GM21717 (cell line): ENCODE data around the gene UBLCP1.
A peak's percentile ranks its signal among the peaks of the same experiment; 100 is the strongest.

Experiments
- ATAC-seq: cut with Tn5 transposase; IDR thresholded peaks from one replicate; pipeline ENCODE4 v1.9.1; 2021; ENCODE audit warnings: mild to moderate bottlenecking, moderate library complexity; ENCODE audit not compliant: unreplicated experiment

UBLCP1 gene

DNA sequence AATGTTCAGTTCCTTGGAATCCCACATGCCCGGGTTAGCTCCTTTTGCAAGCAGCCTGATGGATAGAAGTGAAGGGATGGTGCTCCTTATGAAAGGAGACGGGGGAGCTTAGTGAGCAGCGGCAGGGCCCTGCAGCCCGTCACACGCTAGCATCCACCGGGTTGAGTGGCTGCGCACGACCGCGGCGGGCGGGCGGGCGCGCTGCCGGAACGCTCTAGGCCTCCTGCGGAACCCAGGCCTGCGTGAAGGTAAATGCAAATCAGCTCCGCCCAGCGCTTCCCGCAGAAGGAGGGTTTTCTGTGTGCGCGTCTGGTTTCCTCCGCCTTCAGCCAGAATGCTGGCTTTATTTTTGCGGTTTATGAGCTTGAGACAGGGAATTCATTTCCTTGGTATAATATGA lies 47.4 kb downstream of the UBLCP1 start:
- no peak for ATAC-seq

DNA sequence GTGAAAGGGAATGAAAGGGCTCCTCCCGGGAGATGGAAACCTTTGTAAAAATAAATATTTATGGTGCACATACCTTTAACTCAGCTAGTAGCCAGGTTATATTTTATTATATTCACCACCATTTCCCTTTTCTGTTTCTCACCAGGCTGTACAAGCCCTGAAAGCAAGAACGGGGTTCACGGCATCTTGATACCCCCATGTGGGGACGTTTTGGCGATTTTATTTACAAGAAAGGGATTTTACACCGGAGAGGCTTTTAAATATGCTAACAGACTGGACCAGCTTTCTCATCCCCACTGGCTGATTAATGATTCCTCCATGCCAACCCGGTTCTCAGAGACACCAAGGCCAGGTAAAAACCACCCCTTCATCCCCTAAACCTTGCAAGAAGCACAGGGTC lies 48.0 kb downstream of the UBLCP1 start:
- ATAC-seq: no peak

DNA sequence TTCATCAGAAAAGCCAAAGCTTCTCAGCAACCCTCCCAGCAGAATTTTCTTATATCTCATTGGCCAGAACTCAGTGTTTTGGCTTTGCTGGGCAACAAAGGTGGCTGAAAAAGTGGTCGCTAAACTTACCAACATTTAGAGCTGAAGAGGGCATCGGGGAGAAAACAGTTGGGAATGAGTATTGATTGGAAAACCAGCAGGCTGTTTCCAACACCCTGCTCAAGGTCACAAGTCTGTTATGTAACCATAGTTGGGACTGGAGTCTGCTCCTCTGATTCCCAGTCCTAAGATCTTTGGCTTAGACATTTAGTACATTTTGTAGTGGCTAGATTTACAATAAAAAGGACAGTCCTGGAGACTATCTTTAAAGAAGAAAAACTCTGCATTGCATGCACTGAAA lies 50.1 kb downstream of the UBLCP1 start:
- no peak for ATAC-seq

DNA sequence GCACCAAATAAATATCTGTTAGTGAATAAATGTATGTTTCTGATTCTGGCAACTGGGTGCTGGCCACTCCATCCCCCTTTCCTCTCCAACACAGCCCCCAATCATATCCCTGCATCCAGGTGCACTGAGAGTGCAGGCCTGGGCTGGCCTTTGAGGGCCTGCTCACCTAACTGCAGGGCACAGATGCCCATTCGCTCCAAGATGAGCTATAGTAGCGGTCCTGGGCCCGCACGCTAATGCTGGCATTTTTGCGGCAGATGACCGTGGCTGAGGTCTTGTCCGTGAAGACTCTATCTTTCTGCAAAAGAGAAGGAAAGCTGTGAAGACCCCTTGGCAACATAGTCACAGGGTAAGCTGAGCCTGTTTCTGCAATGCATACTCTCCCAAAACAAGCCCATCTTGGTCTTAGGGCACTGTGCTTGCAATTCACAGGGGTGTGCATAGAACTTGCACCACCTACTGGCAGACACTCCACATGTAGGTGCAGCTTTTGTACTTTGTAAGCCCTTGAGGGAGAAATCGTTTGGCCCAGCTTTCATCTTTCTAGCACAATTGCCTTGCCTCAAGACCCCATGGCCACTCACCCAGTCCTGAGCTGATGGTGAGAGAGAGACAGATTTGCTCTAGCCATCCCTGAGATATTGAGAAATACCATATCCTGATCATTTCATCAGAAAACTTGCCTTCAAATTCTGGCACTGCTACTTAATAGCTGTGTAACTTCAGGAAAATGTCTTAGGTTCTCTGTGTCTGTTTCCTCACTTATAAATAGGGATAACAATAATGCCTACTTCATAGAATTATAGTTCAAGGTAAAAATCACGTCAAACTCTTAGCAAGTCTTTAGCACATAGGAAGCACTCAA lies 53.7 kb downstream of the UBLCP1 start:
- peak; percentile 50 for ATAC-seq

DNA sequence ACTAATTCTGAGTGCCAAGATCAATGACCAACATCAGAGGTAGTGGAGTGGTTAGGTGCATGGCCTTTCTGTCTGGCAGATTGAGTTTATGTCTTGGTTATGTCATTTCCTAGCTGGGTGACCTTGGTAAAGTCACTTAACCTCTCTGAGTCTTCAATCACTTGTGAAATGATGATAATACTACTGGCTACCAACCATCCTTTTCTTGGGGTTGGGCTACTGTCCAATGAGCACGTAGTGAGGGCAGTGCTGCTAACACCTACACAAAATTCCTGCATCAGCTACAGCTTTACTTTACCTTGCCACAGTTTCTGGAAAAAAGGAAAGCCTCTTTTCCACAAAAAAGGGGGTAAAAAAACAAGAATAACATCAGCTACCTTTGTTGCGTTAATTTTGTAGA lies 54.8 kb downstream of the UBLCP1 start:
- no peak for ATAC-seq

DNA sequence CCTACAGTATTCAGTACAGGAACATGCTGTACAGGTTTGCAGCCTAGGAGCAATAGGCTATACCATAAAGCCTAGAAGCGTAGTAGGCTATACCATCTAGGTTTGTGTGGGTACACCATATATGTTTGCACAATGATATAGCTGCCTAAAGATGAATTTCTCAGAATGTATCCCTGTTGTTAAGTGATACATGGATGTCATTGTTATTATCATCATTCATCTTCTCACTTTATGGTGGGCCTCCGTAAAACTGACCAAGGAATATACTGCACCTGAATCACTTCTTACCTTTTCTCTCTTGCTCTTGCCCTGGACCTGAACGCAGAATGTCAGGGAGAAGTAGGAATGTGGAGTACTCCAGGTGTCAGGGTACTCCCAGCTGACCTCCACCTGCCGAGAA lies 55.4 kb downstream of the UBLCP1 start:
- ATAC-seq: no peak

DNA sequence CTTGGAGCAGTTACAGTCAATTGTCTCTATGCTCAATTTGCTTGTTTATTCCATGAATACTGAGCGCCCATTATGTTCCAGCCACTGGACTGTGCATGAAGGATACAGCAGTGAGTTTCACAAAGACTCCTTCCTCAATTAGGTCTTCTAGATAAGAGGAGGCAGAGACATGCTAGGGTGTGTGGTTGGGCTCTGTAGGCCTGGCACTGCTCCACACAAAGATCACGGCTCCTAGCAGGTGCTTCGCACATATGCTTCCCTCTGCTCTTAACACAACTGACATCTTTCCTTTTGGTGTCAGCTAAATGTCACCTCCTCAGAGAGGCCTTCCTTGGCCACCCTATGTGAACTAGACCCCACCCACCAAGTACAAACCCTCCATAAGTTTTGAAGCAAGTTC lies 56.3 kb downstream of the UBLCP1 start:
- no peak for ATAC-seq

DNA sequence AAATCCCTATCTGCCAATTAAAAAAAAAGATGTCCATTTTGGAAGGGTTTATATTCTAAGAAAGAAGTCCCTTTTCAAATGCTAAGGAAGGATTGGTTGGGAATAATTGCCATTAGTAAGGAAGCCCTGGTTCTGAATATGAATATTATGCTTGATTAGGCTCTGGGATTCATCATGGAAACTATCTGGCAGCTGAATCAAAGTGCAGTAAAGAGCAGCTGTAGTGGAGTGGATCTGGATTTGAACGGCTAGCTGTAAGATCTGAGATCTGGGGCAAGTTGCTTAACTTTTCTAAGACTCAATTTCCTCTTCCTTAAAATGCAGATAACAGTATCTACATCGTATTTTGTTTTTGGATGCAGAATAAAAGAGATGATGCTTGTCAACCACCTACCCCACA lies 56.7 kb downstream of the UBLCP1 start:
- ATAC-seq: no peak

DNA sequence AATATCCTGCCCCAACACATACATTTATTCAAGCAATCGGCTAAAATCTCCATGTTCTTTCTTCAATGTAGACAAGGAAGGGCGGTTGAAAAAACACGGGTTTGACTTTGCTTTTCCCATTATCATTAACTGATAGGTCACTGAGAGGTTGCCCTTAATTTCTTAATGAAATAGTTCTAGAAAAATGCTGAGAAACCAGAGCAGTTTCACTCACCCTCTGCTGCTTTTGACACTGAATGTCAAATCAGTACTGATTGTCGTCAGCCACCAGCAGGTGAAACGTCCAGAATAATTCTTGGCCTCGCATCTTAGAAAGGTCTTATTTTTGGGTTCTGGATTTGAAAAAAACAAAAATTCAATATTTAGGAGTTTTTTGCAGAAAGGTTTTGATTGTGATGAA lies 59.1 kb downstream of the UBLCP1 start:
- no peak for ATAC-seq

DNA sequence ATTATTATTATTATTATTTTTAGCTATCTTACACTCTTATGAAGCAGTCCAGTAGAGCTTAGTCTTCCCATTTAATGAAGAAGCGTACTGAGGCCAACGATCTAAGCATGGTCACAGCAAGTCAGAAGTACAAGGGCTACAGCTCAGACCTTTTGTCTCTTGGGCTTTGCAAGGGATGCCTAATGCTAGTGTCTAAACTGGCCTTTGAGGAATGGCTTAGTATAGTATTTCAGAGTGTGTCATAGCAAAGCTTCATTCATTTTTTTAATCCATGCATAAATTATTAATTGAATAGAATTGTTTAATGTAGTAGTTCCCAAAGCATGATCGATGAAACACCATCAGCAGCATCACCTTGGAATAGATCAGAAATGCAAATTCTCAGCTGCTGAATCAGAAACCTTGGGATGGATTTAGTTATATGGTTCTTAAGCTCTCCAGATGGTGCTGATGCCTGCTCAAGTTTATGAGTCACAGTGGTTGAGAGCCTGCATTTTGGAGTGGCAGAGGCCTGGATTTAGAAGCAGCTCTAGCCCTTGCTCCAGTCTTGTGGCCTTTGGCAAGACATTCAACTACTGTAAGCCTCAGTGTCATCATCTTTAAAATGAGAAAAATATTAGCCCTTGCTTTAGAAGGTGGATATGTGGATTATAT lies 61.1 kb downstream of the UBLCP1 start:
- no peak for ATAC-seq

DNA sequence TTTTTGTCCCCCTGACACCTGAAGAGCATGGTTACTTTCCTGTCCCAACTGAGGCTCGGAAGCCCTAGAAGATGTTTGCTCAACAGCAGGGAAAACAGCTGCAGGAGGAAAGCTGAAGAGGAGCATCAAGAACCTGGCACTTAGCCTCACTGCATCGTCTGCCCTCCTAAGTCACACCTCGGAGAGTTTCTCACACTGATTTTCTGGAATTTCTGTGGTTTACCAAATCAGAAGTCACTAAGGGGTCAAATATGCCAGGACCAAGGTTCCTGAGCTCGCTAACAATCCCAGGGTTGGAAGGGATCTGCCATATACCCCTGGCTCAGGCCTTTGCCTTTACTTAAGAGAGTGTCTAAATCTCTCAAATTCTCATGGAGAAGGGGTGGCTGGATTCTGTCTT lies 61.9 kb downstream of the UBLCP1 start:
- ATAC-seq: no peak

DNA sequence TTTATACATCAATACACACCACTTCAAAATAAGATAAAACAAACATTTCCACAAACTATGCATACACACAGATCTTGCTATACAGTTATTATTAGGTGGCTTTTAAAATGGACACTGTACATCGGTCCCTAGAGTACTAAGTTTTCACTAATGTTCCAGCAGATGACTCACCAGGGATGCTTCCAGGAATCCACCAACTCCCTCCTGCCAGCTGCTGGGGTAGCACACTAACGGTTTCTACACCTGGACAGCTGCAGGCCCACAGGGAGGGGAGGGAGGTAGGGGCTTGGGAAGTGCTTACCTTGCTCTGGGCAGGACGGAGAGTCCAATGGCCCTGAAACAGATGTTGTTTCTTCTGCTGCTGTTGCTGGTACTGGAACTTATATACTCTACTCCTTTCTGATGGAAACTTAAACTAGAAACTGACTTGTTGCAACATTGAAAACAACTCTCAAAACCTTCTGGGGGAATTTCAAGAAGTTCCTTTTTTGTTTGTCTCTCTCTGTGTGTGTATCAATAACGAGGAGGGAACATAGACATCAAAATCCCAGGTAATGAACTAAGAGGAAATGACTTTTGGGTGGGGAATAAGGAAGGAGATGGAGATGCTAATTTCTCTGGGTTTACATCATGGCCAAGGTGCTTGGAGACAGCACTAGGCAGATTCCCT lies 67.2 kb downstream of the UBLCP1 start, which contains the start of gene IL12B:
Gene IL12B, minus strand, starts transcription at position 357 of the 670 bp plus-strand sequence. CDS start 3,705 bp downstream, outside the sequence.
- ATAC-seq: no peak

DNA sequence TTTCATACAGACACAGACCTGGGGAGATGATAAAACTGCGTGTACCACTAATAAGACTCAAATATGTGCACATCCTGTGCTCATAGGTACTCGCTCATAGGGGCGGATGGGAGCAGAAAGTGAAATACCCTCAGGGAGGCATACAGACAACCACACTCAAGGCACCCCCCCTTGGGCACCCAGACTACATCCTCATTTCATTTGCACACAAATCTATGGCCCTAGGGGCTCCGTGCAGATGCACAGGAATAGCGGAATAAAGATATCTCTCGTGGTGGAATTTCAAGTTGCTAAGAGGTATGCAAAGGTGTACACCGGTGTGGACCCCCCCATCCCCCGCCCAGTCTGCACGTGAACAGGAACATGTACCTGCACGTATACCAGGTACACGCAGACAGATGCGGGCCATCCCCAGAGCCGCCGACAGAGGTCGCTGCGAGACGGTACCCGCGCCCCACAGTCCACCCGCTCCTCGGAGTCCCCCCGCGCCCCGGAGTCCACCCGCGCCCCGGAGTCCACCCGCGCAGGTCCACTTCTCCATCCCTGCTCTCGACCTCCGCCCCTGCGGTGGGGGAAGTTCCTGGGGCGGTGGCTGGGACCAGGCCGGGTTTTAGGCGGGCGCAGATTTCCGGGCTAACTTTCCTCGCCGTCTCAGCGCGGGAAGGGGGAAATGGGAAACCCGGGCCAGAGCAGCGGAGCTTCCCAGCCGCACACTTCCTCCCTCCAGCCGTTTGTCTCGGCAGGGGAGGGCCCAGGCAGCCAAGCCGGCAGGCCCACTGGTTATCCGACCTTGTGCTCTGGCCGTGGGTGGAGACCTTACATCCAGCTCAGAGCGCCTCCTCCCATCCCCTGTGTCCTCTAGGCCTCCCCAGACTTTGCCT lies 68.2 kb downstream of the UBLCP1 start:
- peak; percentile 71 for ATAC-seq

DNA sequence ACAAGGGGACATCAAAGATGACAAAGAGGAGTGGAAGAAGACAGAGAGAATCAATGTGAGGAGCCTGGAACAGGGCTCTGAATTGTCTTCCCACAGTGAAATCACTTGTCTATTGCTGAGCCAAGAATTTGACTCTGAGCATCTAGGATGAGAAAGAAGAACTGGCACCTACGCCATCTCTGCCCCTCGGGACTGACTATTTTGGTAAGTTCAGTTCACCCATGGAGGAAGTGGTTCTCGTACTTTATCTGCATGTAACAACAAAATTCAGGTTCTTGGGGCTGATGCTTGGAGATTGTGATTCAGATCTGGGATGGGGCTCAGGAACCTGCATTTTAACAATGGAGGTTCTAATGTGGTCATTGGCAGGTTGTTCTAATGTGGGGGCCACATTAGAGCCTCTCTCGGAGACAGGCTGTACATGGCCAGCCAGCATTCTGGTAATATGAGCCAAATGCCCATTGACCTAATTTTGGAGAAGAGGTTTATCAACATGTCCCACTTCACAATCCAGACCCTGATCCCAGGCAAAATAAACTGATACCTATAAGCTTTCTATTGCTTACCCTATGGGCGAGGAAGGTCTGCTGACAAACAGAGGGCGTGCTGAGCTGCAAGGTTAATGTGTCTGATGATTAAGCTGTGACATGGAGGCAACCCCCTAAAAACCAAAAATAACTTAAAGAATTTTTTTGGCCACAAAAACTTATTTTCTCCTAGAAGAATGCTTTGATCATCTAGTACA lies 69.9 kb downstream of the UBLCP1 start:
- no peak for ATAC-seq

DNA sequence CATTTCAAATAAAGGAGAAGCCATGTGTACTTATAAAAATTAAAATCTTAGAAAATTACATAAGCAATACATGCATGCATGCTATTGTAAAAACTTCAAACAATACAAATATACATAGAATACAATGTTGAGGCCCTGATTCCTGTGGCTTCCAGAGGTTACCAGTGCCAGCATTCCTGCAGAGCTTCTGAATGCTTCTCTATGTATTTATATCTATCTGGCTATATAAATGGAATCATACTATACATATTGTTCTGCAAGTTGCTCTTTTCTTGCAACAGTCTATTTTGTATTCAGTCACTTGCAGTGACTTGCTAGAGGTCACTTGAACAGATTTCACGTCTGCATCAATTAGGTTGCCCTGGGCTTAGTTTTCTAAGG lies 70.4 kb downstream of the UBLCP1 start:
- no peak for ATAC-seq
